ENCODE results near the gene RNASE12. TPM values are rescaled to one million over a fixed set of nuclear protein-coding genes. Genes with fewer than 3 reads are reported as not detected.

The RNASE12 gene
- total RNA-seq, 1 experiment from 2014 or later, result not detected

DNA sequence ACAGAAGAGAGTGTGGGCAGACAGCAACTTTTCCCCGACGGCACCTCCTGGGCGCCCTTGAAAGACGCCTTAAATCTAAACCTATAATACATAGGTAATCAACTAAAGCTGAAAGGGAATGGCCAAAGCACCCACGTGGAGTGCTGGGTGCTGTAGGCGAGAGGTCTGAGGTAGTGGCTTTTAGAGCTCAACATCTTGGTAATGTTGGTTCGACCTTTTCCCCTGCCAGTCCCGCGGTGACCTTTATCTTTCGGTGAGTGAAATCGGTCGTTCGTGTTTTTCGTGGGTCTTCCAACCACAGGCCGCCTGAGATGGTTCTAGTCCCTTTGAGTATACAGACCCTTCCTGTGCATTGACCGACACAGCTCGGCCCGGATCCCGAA lies 41.3 kb upstream of the RNASE12 start:
- Histone ChIP-seq H3K4me1 (ENCODE audit: insufficient read depth, low read length) (no peaks in the 10 kb centered on the region), H4K91ac (ENCODE audit: insufficient read length, low read depth, low read length) (no peak overlapping the region), H3K79me2 (ENCODE audit: insufficient read depth, low read length) (no peaks in the 10 kb centered on the region), H3K56ac (ENCODE audit: insufficient read length, low read depth, low read length) (no peak overlapping the region), H3K27ac (ENCODE audit: insufficient read length, low read depth, low read length) (no peak overlapping the region), H3K23ac (ENCODE audit: insufficient read length, low read depth, low read length) (no peak overlapping the region), H2BK120ac (ENCODE audit: low read depth, low read length, poor library complexity, severe bottlenecking) (no peak overlapping the region), H3K27me3 (ENCODE audit: insufficient read depth, low read length) (no peaks in the 10 kb centered on the region; the same call in 1 of the 2 replicates), H2BK15ac (ENCODE audit: low read depth, low read length) (no peak overlapping the region), H2BK20ac (ENCODE audit: low read depth, low read length, poor library complexity, severe bottlenecking) (no peak overlapping the region), H3K23me2 (ENCODE audit: insufficient read length, low read depth, low read length, poor library complexity, severe bottlenecking) (peaks cover 29% of the 10 kb centered on the region), H2AK5ac (ENCODE audit: insufficient read length, low read length) (no peak overlapping the region), H3K14ac (ENCODE audit: insufficient read depth, low read length) (no peak overlapping the region), H4K20me1 (ENCODE audit: control insufficient read depth, insufficient read depth, insufficient read length) (no peaks in the 10 kb centered on the region), H2BK5ac (ENCODE audit: insufficient read length, low read length) (no peak overlapping the region), H3K18ac (ENCODE audit: insufficient read length, low read depth, low read length) (no peak overlapping the region), H4K5ac (ENCODE audit: insufficient read length, low read depth, low read length) (no peak overlapping the region), H3K9me3 (ENCODE audit: control insufficient read depth, low read depth, low read length) (no peaks in the 10 kb centered on the region), H4K8ac (replicated peaks; ENCODE audit: insufficient read length, low read depth, low read length) (no peak overlapping the region), H2AFZ (ENCODE audit: low read length) (no peak overlapping the region), H2BK12ac (ENCODE audit: insufficient read length, low read depth, low read length) (no peak overlapping the region), H3K9ac (ENCODE audit: extremely low read depth, insufficient read length, low read length) (no peak overlapping the region), H3K4me2 (ENCODE audit: insufficient read depth, insufficient read length, low read length) (peak overlapping the region; percentile 96), H3K4ac (ENCODE audit: low read depth, low read length) (no peak overlapping the region), H3T11ph (ENCODE audit: low read length) (no peak overlapping the region), H3K79me1 (ENCODE audit: insufficient read depth, low read depth, low read length, poor library complexity, severe bottlenecking) (no peaks in the 10 kb centered on the region)
- H3K9me3 Mint-ChIP-seq, result peaks cover 4 to 8% of the 10 kb centered on the region in 2 experiments; a peak in 4 of 5 replicates
- no peak for DNase-seq
- H3K4me3 Mint-ChIP-seq, result peak overlapping the region; percentile 86 to 94
- TF ChIP-seq, protein P1, sequence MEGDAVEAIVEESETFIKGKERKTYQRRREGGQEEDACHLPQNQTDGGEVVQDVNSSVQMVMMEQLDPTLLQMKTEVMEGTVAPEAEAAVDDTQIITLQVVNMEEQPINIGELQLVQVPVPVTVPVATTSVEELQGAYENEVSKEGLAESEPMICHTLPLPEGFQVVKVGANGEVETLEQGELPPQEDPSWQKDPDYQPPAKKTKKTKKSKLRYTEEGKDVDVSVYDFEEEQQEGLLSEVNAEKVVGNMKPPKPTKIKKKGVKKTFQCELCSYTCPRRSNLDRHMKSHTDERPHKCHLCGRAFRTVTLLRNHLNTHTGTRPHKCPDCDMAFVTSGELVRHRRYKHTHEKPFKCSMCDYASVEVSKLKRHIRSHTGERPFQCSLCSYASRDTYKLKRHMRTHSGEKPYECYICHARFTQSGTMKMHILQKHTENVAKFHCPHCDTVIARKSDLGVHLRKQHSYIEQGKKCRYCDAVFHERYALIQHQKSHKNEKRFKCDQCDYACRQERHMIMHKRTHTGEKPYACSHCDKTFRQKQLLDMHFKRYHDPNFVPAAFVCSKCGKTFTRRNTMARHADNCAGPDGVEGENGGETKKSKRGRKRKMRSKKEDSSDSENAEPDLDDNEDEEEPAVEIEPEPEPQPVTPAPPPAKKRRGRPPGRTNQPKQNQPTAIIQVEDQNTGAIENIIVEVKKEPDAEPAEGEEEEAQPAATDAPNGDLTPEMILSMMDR (conservative IDR thresholded peaks at IDR 0.05), result no peak
- H3K27me3 Mint-ChIP-seq (ENCODE audit: low read depth), result peaks cover 66% of the 10 kb centered on the region
- no CpG with 5 or more reads among the region's 19 CpGs for WGBS (ENCODE audit: extremely low coverage, insufficient read length, low lambda C conversion rate)
- no peaks in the 10 kb centered on the region; a peak in 1 of 7 replicates for H3K36me3 Mint-ChIP-seq (ENCODE audit: insufficient read depth in 1 of 3, low read depth in 3 of 3)
- H3K4me1 Mint-ChIP-seq, result peaks cover 17 to 18% of the 10 kb centered on the region in 2 experiments
- peak overlapping the region in 1 of 3 experiments; percentile 13; a peak in 1 of 7 replicates for H3K27ac Mint-ChIP-seq

All from H9 (cell line).